Measurements from ENCODE around the gene GOLGA7B. TPM values are rescaled to one million over a fixed set of nuclear protein-coding genes. Genes with fewer than 3 reads are reported as not detected.

Gene GOLGA7B
- total RNA-seq, 2 experiments from 2014 or later: 0.92 to 1.1 TPM

GRCh38 chr10:97916586-97916985 is 66.9 kb downstream of the GOLGA7B start:
- DNase-seq (no peak), ATAC-seq (no peak)
- Mint-ChIP-seq H3K27me3 (peaks cover 9% of the 10 kb centered on the region), H3K27ac (no peak overlapping the region), H3K4me3 (no peak overlapping the region), H3K36me3 (ENCODE audit: low read depth) (no peaks in the 10 kb centered on the region), H3K9me3 (no peaks in the 10 kb centered on the region), H3K4me1 (ENCODE audit: low read depth) (peaks cover 7% of the 10 kb centered on the region)
- TF ChIP-seq, protein P1, sequence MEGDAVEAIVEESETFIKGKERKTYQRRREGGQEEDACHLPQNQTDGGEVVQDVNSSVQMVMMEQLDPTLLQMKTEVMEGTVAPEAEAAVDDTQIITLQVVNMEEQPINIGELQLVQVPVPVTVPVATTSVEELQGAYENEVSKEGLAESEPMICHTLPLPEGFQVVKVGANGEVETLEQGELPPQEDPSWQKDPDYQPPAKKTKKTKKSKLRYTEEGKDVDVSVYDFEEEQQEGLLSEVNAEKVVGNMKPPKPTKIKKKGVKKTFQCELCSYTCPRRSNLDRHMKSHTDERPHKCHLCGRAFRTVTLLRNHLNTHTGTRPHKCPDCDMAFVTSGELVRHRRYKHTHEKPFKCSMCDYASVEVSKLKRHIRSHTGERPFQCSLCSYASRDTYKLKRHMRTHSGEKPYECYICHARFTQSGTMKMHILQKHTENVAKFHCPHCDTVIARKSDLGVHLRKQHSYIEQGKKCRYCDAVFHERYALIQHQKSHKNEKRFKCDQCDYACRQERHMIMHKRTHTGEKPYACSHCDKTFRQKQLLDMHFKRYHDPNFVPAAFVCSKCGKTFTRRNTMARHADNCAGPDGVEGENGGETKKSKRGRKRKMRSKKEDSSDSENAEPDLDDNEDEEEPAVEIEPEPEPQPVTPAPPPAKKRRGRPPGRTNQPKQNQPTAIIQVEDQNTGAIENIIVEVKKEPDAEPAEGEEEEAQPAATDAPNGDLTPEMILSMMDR (IDR thresholded peaks at IDR 0.05): no peak
- CTCF ChIA-PET: interaction anchor here (1.5 to 5.7 kb wide), 4 partner anchors 25 to 130 kb away, joined by 3 to 93 read pairs (median 32); no protein-coding TSS in a partner anchor
- intact Hi-C loops (cut with micrococcal nuclease): no loop called here
- POLR2A ChIA-PET: interaction anchor here (0.7 kb wide), 1 partner anchor 11 kb away, joined by 3 read pairs; no protein-coding TSS in a partner anchor

DNA sequence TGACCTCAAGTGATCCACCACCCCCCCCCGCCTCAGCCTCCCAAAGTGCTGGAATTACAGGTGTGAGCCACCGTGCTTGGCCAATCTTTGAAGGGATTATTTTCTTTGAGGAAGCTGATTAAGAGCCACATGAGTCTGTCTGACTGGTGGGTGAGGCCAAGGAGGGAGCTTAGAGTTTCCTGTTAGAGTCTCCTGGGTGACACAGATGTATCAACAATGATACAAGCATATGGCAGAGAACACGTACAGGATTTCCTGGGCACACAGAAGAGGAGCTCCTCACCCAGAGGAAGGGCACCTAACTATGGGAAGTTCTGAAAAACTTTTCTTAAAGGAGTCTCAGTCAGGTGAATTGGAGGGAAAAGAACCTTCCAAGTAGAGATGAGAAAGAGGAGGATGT is 69.4 kb downstream of the GOLGA7B start:
- POLR2A ChIA-PET: interaction anchor here (0.8 kb wide), 1 partner anchor 124 kb away, joined by 3 read pairs; no protein-coding TSS in a partner anchor
- H3K9me3 Mint-ChIP-seq: no peaks in the 10 kb centered on the region
- peaks cover 9% of the 10 kb centered on the region for H3K27me3 Mint-ChIP-seq
- H3K4me1 Mint-ChIP-seq (ENCODE audit: low read depth): peaks cover 7% of the 10 kb centered on the region
- H3K27ac Mint-ChIP-seq: peak overlapping the region; percentile 12
- H3K36me3 Mint-ChIP-seq (ENCODE audit: low read depth): no peaks in the 10 kb centered on the region
- ATAC-seq (peak; percentile 24), DNase-seq (peak; percentile 7)
- TF ChIP-seq, protein P1 (IDR thresholded peaks at IDR 0.05): no peak
- CTCF ChIA-PET: interaction anchor here (0.9 to 5.7 kb wide), 6 partner anchors 16 to 128 kb away, joined by 3 to 44 read pairs (median 3); no protein-coding TSS in a partner anchor
- intact Hi-C loops (cut with micrococcal nuclease): no loop called here
- no peak overlapping the region for H3K4me3 Mint-ChIP-seq

DNA sequence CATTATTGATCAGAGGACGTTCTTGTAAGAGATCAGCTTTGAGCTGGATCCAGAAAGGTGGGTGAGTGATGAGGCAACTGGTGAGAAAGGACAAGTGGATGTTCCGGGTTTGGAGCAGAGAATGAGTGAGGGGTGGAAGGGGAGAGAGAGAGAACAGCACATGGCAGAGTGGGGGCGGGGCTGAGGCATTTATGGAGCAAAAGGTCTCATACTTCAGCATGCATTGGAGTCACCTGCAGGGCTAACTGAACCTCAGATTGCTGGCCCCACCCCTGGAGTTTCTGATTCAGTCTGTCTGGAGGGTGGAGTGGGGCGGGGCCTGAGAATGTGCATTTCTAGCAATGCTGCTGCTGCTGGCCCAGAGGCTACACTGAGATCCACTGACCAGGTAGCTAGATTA is 71.2 kb downstream of the GOLGA7B start:
- Mint-ChIP-seq H3K36me3 (ENCODE audit: low read depth) (no peaks in the 10 kb centered on the region), H3K27ac (no peak overlapping the region), H3K27me3 (peaks cover 14% of the 10 kb centered on the region), H3K4me1 (ENCODE audit: low read depth) (peaks cover 3% of the 10 kb centered on the region), H3K9me3 (no peaks in the 10 kb centered on the region), H3K4me3 (no peak overlapping the region)
- DNase-seq (no peak), ATAC-seq (no peak)
- intact Hi-C loops (cut with micrococcal nuclease): no loop called here
- CTCF ChIA-PET: no interaction called here
- TF ChIP-seq, protein P1 (IDR thresholded peaks at IDR 0.05): no peak
- POLR2A ChIA-PET: no interaction called here

Other genes starting within 250 kb of the GOLGA7B start
- 1 to 10 TPM; 3.2 to 3.9 TPM for gene MORN4, start 216.3 kb upstream of the GOLGA7B start, total RNA-seq
- gene PI4K2A, start 209.2 kb upstream of the GOLGA7B start, total RNA-seq: 1 to 10 TPM; 8.4 to 8.5 TPM
- 1 to 10 TPM; 2.5 to 3.0 TPM for gene AVPI1, start 162.6 kb upstream of the GOLGA7B start, total RNA-seq
- 1 to 10 TPM; 2.3 to 2.9 TPM for gene MARVELD1, start 136.1 kb upstream of the GOLGA7B start, total RNA-seq
- 10 to 100 TPM; 18.1 to 20.1 TPM for gene ZFYVE27, start 112.7 kb upstream of the GOLGA7B start, total RNA-seq
- gene SFRP5, start 77.8 kb upstream of the GOLGA7B start, total RNA-seq: under 1 TPM; 0.60 to 0.74 TPM
- not detected for gene CRTAC1, start 180.8 kb downstream of the GOLGA7B start, total RNA-seq